Measurements from ENCODE around the gene RRAGD. TPM values are rescaled to one million over a fixed set of nuclear protein-coding genes. Genes with fewer than 3 reads are reported as not detected.

The RRAGD gene
- polyA plus RNA-seq, 1 experiment: not detected

- no peak for DNase-seq (ENCODE audit: low read depth)
- CTCF ChIA-PET: no interaction called here
- peaks cover 10% of the 10 kb centered on the region for H3K27me3 ChIP-seq (ENCODE audit: control insufficient read depth, insufficient read depth, low read length)
- POLR2A ChIA-PET: no interaction called here
- no peaks in the 10 kb centered on the region for H3K36me3 ChIP-seq (ENCODE audit: control insufficient read depth, insufficient read depth, low read length)
- no peak overlapping the region for H3K4me3 ChIP-seq (ENCODE audit: low read depth, low read length)
- no peak for TF ChIP-seq CTCF (IDR thresholded peaks at IDR 0.05; ENCODE audit: insufficient read depth, low read depth, low read length)
These were observed 5.9 kb downstream of the RRAGD start for GRCh38 chr6:89406141-89406540.

- H3K36me3 ChIP-seq (ENCODE audit: control insufficient read depth, insufficient read depth, low read length): no peaks in the 10 kb centered on the region
- no peak overlapping the region for H3K4me3 ChIP-seq (ENCODE audit: low read depth, low read length)
- ChIA-PET POLR2A (no interaction called here), CTCF (interaction anchor here (1.5 kb wide), 1 partner anchor 28 kb away, joined by 3 read pairs; the partner anchor contains the start of gene ANKRD6)
- no peak for DNase-seq (ENCODE audit: low read depth)
- TF ChIP-seq CTCF (IDR thresholded peaks at IDR 0.05; ENCODE audit: insufficient read depth, low read depth, low read length): no peak
- H3K27me3 ChIP-seq (ENCODE audit: control insufficient read depth, insufficient read depth, low read length): peaks cover 3% of the 10 kb centered on the region
These were observed 7.6 kb downstream of the RRAGD start for GRCh38 chr6:89404512-89404911.

GRCh38 chr6:89402776-89403175, 9.3 kb downstream of the RRAGD start:
- Histone ChIP-seq H3K4me3 (ENCODE audit: low read depth, low read length) (no peak overlapping the region), H3K36me3 (ENCODE audit: control insufficient read depth, insufficient read depth, low read length) (no peaks in the 10 kb centered on the region), H3K27me3 (ENCODE audit: control insufficient read depth, insufficient read depth, low read length) (peaks cover 2% of the 10 kb centered on the region)
- TF ChIP-seq CTCF (IDR thresholded peaks at IDR 0.05; ENCODE audit: insufficient read depth, low read depth, low read length): no peak
- DNase-seq (ENCODE audit: low read depth): no peak
- ChIA-PET POLR2A (no interaction called here), CTCF (no interaction called here)

- DNase-seq (ENCODE audit: low read depth): no peak
- Histone ChIP-seq H3K36me3 (ENCODE audit: control insufficient read depth, insufficient read depth, low read length) (no peaks in the 10 kb centered on the region), H3K27me3 (ENCODE audit: control insufficient read depth, insufficient read depth, low read length) (peaks cover 2% of the 10 kb centered on the region; the same call in 1 of the 2 replicates), H3K4me3 (ENCODE audit: low read depth, low read length) (no peak overlapping the region)
- CTCF ChIA-PET: no interaction called here
- no peak for TF ChIP-seq CTCF (IDR thresholded peaks at IDR 0.05; ENCODE audit: insufficient read depth, low read depth, low read length)
- POLR2A ChIA-PET: no interaction called here
These were observed 11.1 kb downstream of the RRAGD start for GRCh38 chr6:89400912-89401399.

GRCh38 chr6:89400050-89400449, 12.0 kb downstream of the RRAGD start:
- ChIA-PET POLR2A (no interaction called here), CTCF (no interaction called here)
- no peak for TF ChIP-seq CTCF (IDR thresholded peaks at IDR 0.05; ENCODE audit: insufficient read depth, low read depth, low read length)
- Histone ChIP-seq H3K27me3 (ENCODE audit: control insufficient read depth, insufficient read depth, low read length) (peaks cover 2% of the 10 kb centered on the region; the same call in 1 of the 2 replicates), H3K36me3 (ENCODE audit: control insufficient read depth, insufficient read depth, low read length) (no peaks in the 10 kb centered on the region), H3K4me3 (ENCODE audit: low read depth, low read length) (no peak overlapping the region)
- DNase-seq (ENCODE audit: low read depth): no peak
